HepG2 (cell line): ENCODE measurements around the gene PRM2. TPM values are rescaled to one million over a fixed set of nuclear protein-coding genes. Genes with fewer than 3 reads are reported as not detected.

Experiments used
- FLYWCH1 ChIP-seq: sonication (generic); formaldehyde crosslinking; IDR thresholded peaks from 2 replicates; pipeline ENCODE4 v1.8.1; 2023; ENCODE audit warnings: mild to moderate bottlenecking, missing genetic modification reagents
- GPN1 ChIP-seq: sonication (generic); formaldehyde crosslinking; IDR thresholded peaks from 2 replicates; pipeline ENCODE4 v1.5.1; 2020; ENCODE audit warnings: missing genetic modification reagents, borderline replicate concordance
- HMG20B ChIP-seq: conservative IDR thresholded peaks from 2 replicates; pipeline ENCODE4 v1.6.1; 2016; ENCODE audit warnings: missing genetic modification reagents, missing compliant biosample characterization
- HOXA3 ChIP-seq: sonication (generic); formaldehyde crosslinking; IDR thresholded peaks from 2 replicates; pipeline ENCODE4 v1.5.0; 2020; ENCODE audit warnings: missing genetic modification reagents
- MAFF ChIP-seq: IDR thresholded peaks from 2 replicates; pipeline ENCODE4 v1.6.1; 2011; ENCODE audit warnings: low read depth, low read length, improper control_type of control experiment
- NFRKB ChIP-seq: fragments of 450-650 bp; IDR thresholded peaks from 2 replicates; pipeline ENCODE4 v1.6.1; 2017
- SALL2 ChIP-seq: sonication (generic); formaldehyde crosslinking; IDR thresholded peaks from 2 replicates; pipeline ENCODE4 v1.8.1; 2023; ENCODE audit warnings: mild to moderate bottlenecking, missing genetic modification reagents, inconsistent platforms
- SP4 ChIP-seq: sonication (generic); formaldehyde crosslinking; IDR thresholded peaks from 2 replicates; pipeline ENCODE4 v1.8.1; 2023; ENCODE audit warnings: mild to moderate bottlenecking, missing genetic modification reagents
- TAF1 ChIP-seq: sonication (generic); formaldehyde crosslinking; IDR thresholded peaks from 2 replicates; pipeline ENCODE4 v1.4.0; 2020; ENCODE audit warnings: missing genetic modification reagents
- ZIK1 ChIP-seq: sonication (generic); formaldehyde crosslinking; IDR thresholded peaks from 2 replicates; pipeline ENCODE4 v1.5.0; 2020; ENCODE audit warnings: mild to moderate bottlenecking, low read depth, missing genetic modification reagents, borderline replicate concordance
- ZNF138 ChIP-seq: sonication (generic); formaldehyde crosslinking; IDR thresholded peaks from 2 replicates; pipeline ENCODE4 v1.5.0; 2020; ENCODE audit warnings: mild to moderate bottlenecking, low read depth, missing genetic modification reagents
- ZNF34 ChIP-seq: sonication (generic); formaldehyde crosslinking; IDR thresholded peaks from 2 replicates; pipeline ENCODE4 v1.4.0; 2020; ENCODE audit warnings: mild to moderate bottlenecking, missing genetic modification reagents, borderline replicate concordance
- ZNF350 ChIP-seq: sonication (generic); formaldehyde crosslinking; IDR thresholded peaks from 2 replicates; pipeline ENCODE4 v1.4.0; 2020; ENCODE audit warnings: mild to moderate bottlenecking, low read depth, missing genetic modification reagents, borderline replicate concordance
- ZNF496 ChIP-seq: sonication (generic); formaldehyde crosslinking; IDR thresholded peaks from 2 replicates; pipeline ENCODE4 v1.8.1; 2023; ENCODE audit warnings: mild to moderate bottlenecking, moderate library complexity, missing genetic modification reagents; ENCODE audit not compliant: insufficient replicate concordance
- ZNF557 ChIP-seq: sonication (generic); formaldehyde crosslinking; IDR thresholded peaks from 2 replicates; pipeline ENCODE4 v1.4.0; 2020; ENCODE audit warnings: missing genetic modification reagents
- ZNF780A ChIP-seq: sonication (generic); formaldehyde crosslinking; IDR thresholded peaks from 2 replicates; pipeline ENCODE4 v1.8.0; 2022; ENCODE audit warnings: mild to moderate bottlenecking, missing genetic modification reagents, moderate library complexity
- polyA plus RNA-seq, 8 experiments: library from polyadenylated mRNA; depleted of rRNA in 3 of 8; stranded (reverse) in 7 of 8; unstranded in 1 of 8; fragments of >200 nt; fragmentation: Illumina TruSeq in 4 of 8; extraction: Trizol in 4 of 8; gene quantifications; 2 replicates each; pipeline versions ENCODE4 v1.2.1 to v1.2.3, GENCODE V29; 2011 to 2016; ENCODE audit warnings: low read depth in 4 of 8, missing spikeins in 1 of 8, mixed read lengths in 1 of 8; ENCODE audit not compliant: insufficient read depth in 1 of 8
- total RNA-seq, 5 experiments: library from RNA; depleted of rRNA; stranded (reverse); fragments of >200 nt; fragmentation: Illumina TruSeq; extraction: Trizol; gene quantifications; 2 replicates each; pipeline ENCODE4 v1.2.3, GENCODE V29; 2016; ENCODE audit warnings: low read depth in 1 of 5
- TF ChIP-seq, protein P1 (sequence below): sonication (generic); formaldehyde crosslinking; IDR thresholded peaks from 2 replicates; pipeline ENCODE4 v1.5.1; 2020; ENCODE audit warnings: mild to moderate bottlenecking, missing genetic modification reagents
- TF ChIP-seq, protein P2 (sequence below): sonication (generic); formaldehyde crosslinking; IDR thresholded peaks from 2 replicates; pipeline ENCODE4 v1.5.1; 2020; ENCODE audit warnings: mild to moderate bottlenecking, missing genetic modification reagents, borderline replicate concordance
- TF ChIP-seq, protein P3 (sequence below): sonication (generic); formaldehyde crosslinking; IDR thresholded peaks from 2 replicates; pipeline ENCODE4 v1.5.0; 2020; ENCODE audit warnings: missing genetic modification reagents

PRM2 gene
- total and polyA plus RNA-seq, 2 of the 13 experiments (the other 11 are each of a cell fraction or from before 2014, with no cell fraction given): 0.54 TPM; not detected in 1

DNA sequence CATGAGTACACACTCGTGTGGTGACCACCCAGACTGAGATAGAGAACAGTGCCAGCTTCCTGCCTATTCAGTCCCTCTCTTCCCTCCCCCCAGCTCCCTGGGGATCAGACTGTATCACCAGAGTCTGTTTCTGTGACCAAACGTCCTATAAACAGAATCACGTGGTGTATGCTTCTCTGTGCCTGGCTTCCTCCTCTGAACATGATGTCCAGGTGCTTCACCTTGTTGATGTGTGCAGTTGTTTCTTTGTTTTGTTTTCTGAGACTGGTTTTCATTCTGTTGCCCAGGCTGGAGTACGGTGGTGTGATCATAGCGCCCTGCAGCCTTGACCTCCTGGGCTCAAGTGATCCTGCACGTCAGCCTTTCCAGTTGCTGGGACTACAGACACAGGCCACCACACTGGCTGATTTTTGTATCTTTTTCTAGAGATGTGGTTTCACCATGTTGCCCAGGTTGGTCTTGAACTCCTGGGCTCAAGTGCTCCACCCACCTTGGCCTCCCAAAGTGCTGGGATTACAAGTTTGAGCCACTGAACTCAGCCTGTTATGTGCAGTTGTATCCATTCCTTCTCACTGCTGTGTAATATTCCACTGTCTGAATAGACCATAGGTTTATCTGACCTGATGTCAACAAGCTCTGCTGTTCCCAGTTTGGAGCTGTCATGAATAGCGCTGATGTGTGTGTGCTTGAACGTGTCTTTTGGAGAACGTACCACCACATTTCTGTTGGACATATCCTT is 33.8 kb upstream of the PRM2 start (continued):
- TF ChIP-seq, protein P1, sequence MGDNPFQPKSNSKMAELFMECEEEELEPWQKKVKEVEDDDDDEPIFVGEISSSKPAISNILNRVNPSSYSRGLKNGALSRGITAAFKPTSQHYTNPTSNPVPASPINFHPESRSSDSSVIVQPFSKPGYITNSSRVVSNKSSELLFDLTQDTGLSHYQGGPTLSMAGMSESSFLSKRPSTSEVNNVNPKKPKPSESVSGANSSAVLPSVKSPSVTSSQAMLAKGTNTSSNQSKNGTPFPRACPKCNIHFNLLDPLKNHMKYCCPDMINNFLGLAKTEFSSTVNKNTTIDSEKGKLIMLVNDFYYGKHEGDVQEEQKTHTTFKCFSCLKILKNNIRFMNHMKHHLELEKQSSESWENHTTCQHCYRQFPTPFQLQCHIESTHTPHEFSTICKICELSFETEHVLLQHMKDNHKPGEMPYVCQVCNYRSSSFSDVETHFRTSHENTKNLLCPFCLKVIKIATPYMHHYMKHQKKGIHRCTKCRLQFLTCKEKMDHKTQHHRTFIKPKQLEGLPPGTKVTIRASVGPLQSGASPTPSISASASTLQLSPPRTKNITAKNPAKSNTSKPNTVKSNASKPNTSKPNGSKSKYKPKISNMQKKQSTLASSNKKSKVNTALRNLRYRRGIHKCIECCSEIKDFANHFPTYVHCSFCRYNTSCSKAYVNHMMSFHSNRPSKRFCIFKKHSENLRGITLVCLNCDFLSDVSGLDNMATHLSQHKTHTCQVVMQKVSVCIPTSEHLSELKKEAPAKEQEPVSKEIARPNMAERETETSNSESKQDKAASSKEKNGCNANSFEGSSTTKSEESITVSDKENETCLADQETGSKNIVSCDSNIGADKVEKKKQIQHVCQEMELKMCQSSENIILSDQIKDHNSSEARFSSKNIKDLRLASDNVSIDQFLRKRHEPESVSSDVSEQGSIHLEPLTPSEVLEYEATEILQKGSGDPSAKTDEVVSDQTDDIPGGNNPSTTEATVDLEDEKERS (CRISPR knock-in tag): peak; percentile 97; the same call in 1 of the 2 replicates
- TF ChIP-seq ZIK1 (CRISPR knock-in tag) (peak; percentile 49; the same call in 1 of the 2 replicates), GPN1 (CRISPR knock-in tag) (no peak), HOXA3 (CRISPR knock-in tag) (peak; percentile 93), ZNF138 (no peak; the same call in 1 of the 2 replicates), HMG20B (CRISPR knock-in tag) (no peak), TAF1 (CRISPR knock-in tag) (no peak), NFRKB (no peak), FLYWCH1 (no peak), SALL2 (no peak), ZNF780A (no peak), ZNF34 (CRISPR knock-in tag) (no peak), ZNF557 (CRISPR knock-in tag) (no peak), SP4 (no peak; the same call in 1 of the 2 replicates), MAFF (0 out of 2 replicates have a peak, but pooled peaks have one; percentile 3), ZNF350 (CRISPR knock-in tag) (peak; percentile 30; the same call in 1 of the 2 replicates), ZNF496 (CRISPR knock-in tag) (no peak)
- TF ChIP-seq, protein P2, sequence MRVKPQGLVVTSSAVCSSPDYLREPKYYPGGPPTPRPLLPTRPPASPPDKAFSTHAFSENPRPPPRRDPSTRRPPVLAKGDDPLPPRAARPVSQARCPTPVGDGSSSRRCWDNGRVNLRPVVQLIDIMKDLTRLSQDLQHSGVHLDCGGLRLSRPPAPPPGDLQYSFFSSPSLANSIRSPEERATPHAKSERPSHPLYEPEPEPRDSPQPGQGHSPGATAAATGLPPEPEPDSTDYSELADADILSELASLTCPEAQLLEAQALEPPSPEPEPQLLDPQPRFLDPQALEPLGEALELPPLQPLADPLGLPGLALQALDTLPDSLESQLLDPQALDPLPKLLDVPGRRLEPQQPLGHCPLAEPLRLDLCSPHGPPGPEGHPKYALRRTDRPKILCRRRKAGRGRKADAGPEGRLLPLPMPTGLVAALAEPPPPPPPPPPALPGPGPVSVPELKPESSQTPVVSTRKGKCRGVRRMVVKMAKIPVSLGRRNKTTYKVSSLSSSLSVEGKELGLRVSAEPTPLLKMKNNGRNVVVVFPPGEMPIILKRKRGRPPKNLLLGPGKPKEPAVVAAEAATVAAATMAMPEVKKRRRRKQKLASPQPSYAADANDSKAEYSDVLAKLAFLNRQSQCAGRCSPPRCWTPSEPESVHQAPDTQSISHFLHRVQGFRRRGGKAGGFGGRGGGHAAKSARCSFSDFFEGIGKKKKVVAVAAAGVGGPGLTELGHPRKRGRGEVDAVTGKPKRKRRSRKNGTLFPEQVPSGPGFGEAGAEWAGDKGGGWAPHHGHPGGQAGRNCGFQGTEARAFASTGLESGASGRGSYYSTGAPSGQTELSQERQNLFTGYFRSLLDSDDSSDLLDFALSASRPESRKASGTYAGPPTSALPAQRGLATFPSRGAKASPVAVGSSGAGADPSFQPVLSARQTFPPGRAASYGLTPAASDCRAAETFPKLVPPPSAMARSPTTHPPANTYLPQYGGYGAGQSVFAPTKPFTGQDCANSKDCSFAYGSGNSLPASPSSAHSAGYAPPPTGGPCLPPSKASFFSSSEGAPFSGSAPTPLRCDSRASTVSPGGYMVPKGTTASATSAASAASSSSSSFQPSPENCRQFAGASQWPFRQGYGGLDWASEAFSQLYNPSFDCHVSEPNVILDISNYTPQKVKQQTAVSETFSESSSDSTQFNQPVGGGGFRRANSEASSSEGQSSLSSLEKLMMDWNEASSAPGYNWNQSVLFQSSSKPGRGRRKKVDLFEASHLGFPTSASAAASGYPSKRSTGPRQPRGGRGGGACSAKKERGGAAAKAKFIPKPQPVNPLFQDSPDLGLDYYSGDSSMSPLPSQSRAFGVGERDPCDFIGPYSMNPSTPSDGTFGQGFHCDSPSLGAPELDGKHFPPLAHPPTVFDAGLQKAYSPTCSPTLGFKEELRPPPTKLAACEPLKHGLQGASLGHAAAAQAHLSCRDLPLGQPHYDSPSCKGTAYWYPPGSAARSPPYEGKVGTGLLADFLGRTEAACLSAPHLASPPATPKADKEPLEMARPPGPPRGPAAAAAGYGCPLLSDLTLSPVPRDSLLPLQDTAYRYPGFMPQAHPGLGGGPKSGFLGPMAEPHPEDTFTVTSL (CRISPR knock-in tag): peak; percentile 90
- TF ChIP-seq, protein P3, sequence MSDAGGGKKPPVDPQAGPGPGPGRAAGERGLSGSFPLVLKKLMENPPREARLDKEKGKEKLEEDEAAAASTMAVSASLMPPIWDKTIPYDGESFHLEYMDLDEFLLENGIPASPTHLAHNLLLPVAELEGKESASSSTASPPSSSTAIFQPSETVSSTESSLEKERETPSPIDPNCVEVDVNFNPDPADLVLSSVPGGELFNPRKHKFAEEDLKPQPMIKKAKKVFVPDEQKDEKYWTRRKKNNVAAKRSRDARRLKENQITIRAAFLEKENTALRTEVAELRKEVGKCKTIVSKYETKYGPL (CRISPR knock-in tag): no peak
